H9 (cell line): Measurements from ENCODE around the gene MMAA. TPM values are rescaled to one million over a fixed set of nuclear protein-coding genes. Genes with fewer than 3 reads are reported as not detected.

Source experiments
- DNase-seq: peaks from one replicate; pipeline ENCODE4 v3.0.0-alpha.2; 2017
- H2AFZ ChIP-seq: one replicate; pipeline ENCODE4 v1.6.1; 2013; ENCODE audit warnings: mild to moderate bottlenecking, low read length, control low read depth, moderate library complexity
- H2AK5ac ChIP-seq: 2 replicates; pipeline ENCODE4 v1.6.1; 2013; ENCODE audit warnings: low read length, control low read depth, mixed read lengths; ENCODE audit not compliant: insufficient read length
- H2BK120ac ChIP-seq: one replicate; pipeline ENCODE4 v1.6.1; 2013; ENCODE audit warnings: low read depth, mild to moderate bottlenecking, low read length, control low read depth, inconsistent platforms; ENCODE audit not compliant: poor library complexity, severe bottlenecking
- H2BK12ac ChIP-seq: 2 replicates; pipeline ENCODE4 v1.6.1; 2013; ENCODE audit warnings: low read length, control low read depth, mixed read lengths, low read depth; ENCODE audit not compliant: insufficient read length
- H2BK15ac ChIP-seq: 2 replicates; pipeline ENCODE4 v1.6.1; 2013; ENCODE audit warnings: low read depth, low read length, control low read depth
- H2BK20ac ChIP-seq: one replicate; pipeline ENCODE4 v1.6.1; 2013; ENCODE audit warnings: low read depth, mild to moderate bottlenecking, low read length, control low read depth, inconsistent platforms; ENCODE audit not compliant: poor library complexity, severe bottlenecking
- H2BK5ac ChIP-seq: 2 replicates; pipeline ENCODE4 v1.6.1; 2013; ENCODE audit warnings: low read length, control low read depth, mixed read lengths; ENCODE audit not compliant: insufficient read length
- H3K14ac ChIP-seq: 2 replicates; pipeline ENCODE4 v1.6.1; 2013; ENCODE audit warnings: low read length, control low read depth; ENCODE audit not compliant: insufficient read depth
- H3K18ac ChIP-seq: 2 replicates; pipeline ENCODE4 v1.6.1; 2013; ENCODE audit warnings: low read depth, mild to moderate bottlenecking, mixed read lengths, low read length, control low read depth; ENCODE audit not compliant: insufficient read length
- H3K23ac ChIP-seq: 2 replicates; pipeline ENCODE4 v1.6.1; 2013; ENCODE audit warnings: low read length, control low read depth, mixed read lengths, low read depth; ENCODE audit not compliant: insufficient read length
- H3K23me2 ChIP-seq: 2 replicates; pipeline ENCODE4 v1.6.1; 2013; ENCODE audit warnings: low read depth, mild to moderate bottlenecking, mixed read lengths, low read length, control low read depth; ENCODE audit not compliant: insufficient read length, poor library complexity, severe bottlenecking
- H3K27ac ChIP-seq: 2 replicates; pipeline ENCODE4 v1.5.1; 2013; ENCODE audit warnings: low read length, control low read depth, mixed read lengths, low read depth; ENCODE audit not compliant: insufficient read length
- H3K27me3 ChIP-seq: 2 replicates; pipeline ENCODE4 v1.6.1; 2013; ENCODE audit warnings: low read length, control low read depth, inconsistent platforms; ENCODE audit not compliant: insufficient read depth
- H3K4ac ChIP-seq: 2 replicates; pipeline ENCODE4 v1.6.1; 2013; ENCODE audit warnings: low read depth, mild to moderate bottlenecking, control low read depth, inconsistent platforms, low read length, moderate library complexity
- H3K4me1 ChIP-seq: 2 replicates; pipeline ENCODE4 v1.6.1; 2013; ENCODE audit warnings: low read length, control low read depth, inconsistent platforms; ENCODE audit not compliant: insufficient read depth
- H3K4me2 ChIP-seq: 2 replicates; pipeline ENCODE4 v1.6.1; 2013; ENCODE audit warnings: low read length, control low read depth, mixed read lengths; ENCODE audit not compliant: insufficient read length, insufficient read depth
- H3K56ac ChIP-seq: 2 replicates; pipeline ENCODE4 v1.6.1; 2013; ENCODE audit warnings: low read depth, mild to moderate bottlenecking, mixed read lengths, low read length, control low read depth; ENCODE audit not compliant: insufficient read length
- H3K79me1 ChIP-seq: 2 replicates; pipeline ENCODE4 v1.6.1; 2013; ENCODE audit warnings: low read depth, mild to moderate bottlenecking, moderate library complexity, low read length, control low read depth, inconsistent platforms; ENCODE audit not compliant: insufficient read depth, poor library complexity, severe bottlenecking
- H3K79me2 ChIP-seq: 2 replicates; pipeline ENCODE4 v1.6.1; 2013; ENCODE audit warnings: low read length, control low read depth, inconsistent platforms; ENCODE audit not compliant: insufficient read depth
- H3K9ac ChIP-seq: 2 replicates; pipeline ENCODE4 v1.6.1; 2013; ENCODE audit warnings: low read length, control low read depth, mixed read lengths; ENCODE audit not compliant: insufficient read length; ENCODE audit errors: extremely low read depth
- H3K9me3 ChIP-seq: one replicate; pipeline ENCODE4 v1.6.1; 2013; ENCODE audit warnings: low read depth, low read length, inconsistent platforms; ENCODE audit not compliant: control insufficient read depth
- H3T11ph ChIP-seq: one replicate; pipeline ENCODE4 v1.6.1; 2013; ENCODE audit warnings: mild to moderate bottlenecking, low read length, control low read depth, inconsistent platforms
- H4K20me1 ChIP-seq: one replicate; pipeline ENCODE4 v1.6.1; 2013; ENCODE audit not compliant: control insufficient read depth, insufficient read length, insufficient read depth
- H4K5ac ChIP-seq: 2 replicates; pipeline ENCODE4 v1.6.1; 2013; ENCODE audit warnings: low read depth, mild to moderate bottlenecking, mixed read lengths, low read length, control low read depth; ENCODE audit not compliant: insufficient read length
- H4K8ac ChIP-seq: replicated peaks from 2 replicates; pipeline ENCODE4 v1.6.1; 2013; ENCODE audit warnings: low read length, control low read depth, mixed read lengths, low read depth; ENCODE audit not compliant: insufficient read length
- H4K91ac ChIP-seq: 2 replicates; pipeline ENCODE4 v1.6.1; 2013; ENCODE audit warnings: low read depth, mild to moderate bottlenecking, moderate library complexity, mixed read lengths, low read length, control low read depth; ENCODE audit not compliant: insufficient read length
- H3K27ac Mint-ChIP-seq, 3 experiments: 2 replicates in 2 of 3; 3 replicates in 1 of 3; pipeline ENCODE4 v1.8.0; 2020 to 2021; ENCODE audit warnings: mixed read lengths in 3 of 3, mild to moderate bottlenecking in 1 of 3, moderate library complexity in 1 of 3
- H3K27me3 Mint-ChIP-seq: 2 replicates; pipeline ENCODE4 v1.8.0; 2021; ENCODE audit warnings: low read depth, mild to moderate bottlenecking, moderate library complexity, mixed read lengths
- H3K36me3 Mint-ChIP-seq, 3 experiments: 2 replicates in 2 of 3; 3 replicates in 1 of 3; pipeline ENCODE4 v1.8.0; 2020 to 2021; ENCODE audit warnings: low read depth in 3 of 3, mixed read lengths in 3 of 3; ENCODE audit not compliant: insufficient read depth in 1 of 3
- H3K4me1 Mint-ChIP-seq, 2 experiments: 2 replicates each; pipeline ENCODE4 v1.8.0; 2020; ENCODE audit warnings: mixed read lengths in 2 of 2
- H3K4me3 Mint-ChIP-seq, 2 experiments: 2 replicates in 1 of 2; 3 replicates in 1 of 2; pipeline ENCODE4 v1.8.0; 2020 to 2021; ENCODE audit warnings: mild to moderate bottlenecking in 2 of 2, mixed read lengths in 2 of 2, moderate library complexity in 1 of 2
- H3K9me3 Mint-ChIP-seq, 2 experiments: 2 replicates in 1 of 2; 3 replicates in 1 of 2; pipeline ENCODE4 v1.8.0; 2020; ENCODE audit warnings: mild to moderate bottlenecking in 2 of 2, mixed read lengths in 2 of 2, moderate library complexity in 1 of 2
- WGBS: extraction: QIAGEN DNeasy Blood & Tissue Kit; methylation state at CpG from one replicate; pipeline ENCODE4 v1.1.7; 2013; ENCODE audit warnings: missing lambda C conversion rate, low lambda C conversion rate, mixed read lengths; ENCODE audit not compliant: insufficient read length; ENCODE audit errors: extremely low coverage; 5-methylcytosine and 5-hydroxymethylcytosine counted together
- total RNA-seq: library from RNA; stranded (reverse); gene quantifications from 2 replicates; pipeline ENCODE4 v1.2.1, GENCODE V29; 2021
- TF ChIP-seq, protein P1 (sequence below): fragments of 200-600 bp; sonication (generic); conservative IDR thresholded peaks from 3 replicates; pipeline ENCODE4 v1.8.0; 2021; ENCODE audit warnings: antibody characterized with exemption, mild to moderate bottlenecking

The MMAA gene
- total RNA-seq, 1 experiment from 2014 or later, result 3.0 TPM

DNA sequence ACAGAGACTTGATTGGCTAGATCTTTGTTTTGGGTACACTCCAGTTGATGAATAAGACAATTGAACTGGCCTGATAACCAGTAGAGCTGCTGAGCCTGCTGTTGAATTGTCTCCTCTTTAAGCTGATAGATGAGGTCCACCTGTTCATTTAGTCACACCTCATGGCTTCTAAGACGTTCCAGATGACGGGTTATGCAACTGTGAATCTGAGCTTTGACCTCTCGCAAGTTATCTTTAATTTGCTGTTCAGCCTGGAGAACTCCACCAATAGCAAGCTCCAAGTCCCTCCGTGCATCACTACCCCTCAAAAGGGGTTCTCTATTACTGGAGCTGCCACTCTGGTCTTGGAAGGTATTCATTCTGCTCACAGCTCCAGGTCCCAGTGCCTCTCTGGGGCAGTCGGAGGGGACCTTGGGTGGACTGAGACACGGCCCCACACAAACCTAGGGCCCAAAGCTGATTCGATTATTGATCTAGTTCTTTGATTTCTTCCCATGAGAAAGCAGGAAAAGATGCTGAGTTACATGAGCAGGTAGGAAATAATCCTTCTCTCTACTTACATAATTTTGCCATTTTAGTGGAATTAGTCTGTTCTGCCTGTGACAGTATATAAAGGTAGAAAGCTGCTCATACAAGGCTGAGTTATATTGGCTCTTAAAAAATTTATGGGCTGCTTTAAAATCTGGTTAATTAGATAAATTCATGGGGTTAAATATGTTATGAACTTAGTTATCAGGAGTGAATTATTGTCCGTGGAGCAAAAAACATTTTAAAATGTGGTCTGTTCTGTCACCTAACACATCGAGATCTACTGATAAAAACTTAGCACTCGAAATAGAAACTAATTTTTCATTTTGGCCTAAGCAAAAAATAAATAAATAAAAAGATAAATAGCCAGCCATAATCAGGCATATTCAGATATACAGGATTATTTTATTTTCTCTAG lies 6.8 kb downstream of the MMAA start:
- H3K4me3 Mint-ChIP-seq, result no peak overlapping the region
- no peak overlapping the region for H2BK20ac ChIP-seq
- H3K23ac ChIP-seq, result no peak overlapping the region
- H3K4ac ChIP-seq, result no peak overlapping the region
- H2AFZ ChIP-seq, result no peak overlapping the region
- no peaks in the 10 kb centered on the region for H3K9me3 ChIP-seq
- no peak overlapping the region for H4K5ac ChIP-seq
- no peak overlapping the region for H4K8ac ChIP-seq
- H3K14ac ChIP-seq, result no peak overlapping the region
- H3K36me3 Mint-ChIP-seq, result peaks cover 16 to 22% (median 17%) of the 10 kb centered on the region in 3 experiments
- H3K9ac ChIP-seq, result no peak overlapping the region
- no peak overlapping the region for H2BK5ac ChIP-seq
- no peak overlapping the region for H4K91ac ChIP-seq
- no peak overlapping the region for H2BK15ac ChIP-seq
- no peaks in the 10 kb centered on the region for H3K79me1 ChIP-seq
- H3K27me3 Mint-ChIP-seq, result no peaks in the 10 kb centered on the region; the same call in 1 of the 2 replicates
- no peak overlapping the region for H2BK120ac ChIP-seq
- DNase-seq, result no peak
- H3K79me2 ChIP-seq, result no peaks in the 10 kb centered on the region
- H3K27ac Mint-ChIP-seq, result 0 out of 7 replicates have a peak overlapping the region, but pooled peaks of 1 of the 3 experiments have one; percentile 31
- no peak overlapping the region for H2AK5ac ChIP-seq
- peaks cover 14 to 23% of the 10 kb centered on the region in 2 experiments for H3K4me1 Mint-ChIP-seq
- no peaks in the 10 kb centered on the region for H3K27me3 ChIP-seq
- no peak overlapping the region for H3T11ph ChIP-seq
- no peaks in the 10 kb centered on the region for H3K23me2 ChIP-seq
- no CpG with 5 or more reads among the region's 10 CpGs for WGBS
- H3K56ac ChIP-seq, result no peak overlapping the region
- H3K27ac ChIP-seq, result no peak overlapping the region
- no peaks in the 10 kb centered on the region for H3K4me1 ChIP-seq
- TF ChIP-seq, protein P1, sequence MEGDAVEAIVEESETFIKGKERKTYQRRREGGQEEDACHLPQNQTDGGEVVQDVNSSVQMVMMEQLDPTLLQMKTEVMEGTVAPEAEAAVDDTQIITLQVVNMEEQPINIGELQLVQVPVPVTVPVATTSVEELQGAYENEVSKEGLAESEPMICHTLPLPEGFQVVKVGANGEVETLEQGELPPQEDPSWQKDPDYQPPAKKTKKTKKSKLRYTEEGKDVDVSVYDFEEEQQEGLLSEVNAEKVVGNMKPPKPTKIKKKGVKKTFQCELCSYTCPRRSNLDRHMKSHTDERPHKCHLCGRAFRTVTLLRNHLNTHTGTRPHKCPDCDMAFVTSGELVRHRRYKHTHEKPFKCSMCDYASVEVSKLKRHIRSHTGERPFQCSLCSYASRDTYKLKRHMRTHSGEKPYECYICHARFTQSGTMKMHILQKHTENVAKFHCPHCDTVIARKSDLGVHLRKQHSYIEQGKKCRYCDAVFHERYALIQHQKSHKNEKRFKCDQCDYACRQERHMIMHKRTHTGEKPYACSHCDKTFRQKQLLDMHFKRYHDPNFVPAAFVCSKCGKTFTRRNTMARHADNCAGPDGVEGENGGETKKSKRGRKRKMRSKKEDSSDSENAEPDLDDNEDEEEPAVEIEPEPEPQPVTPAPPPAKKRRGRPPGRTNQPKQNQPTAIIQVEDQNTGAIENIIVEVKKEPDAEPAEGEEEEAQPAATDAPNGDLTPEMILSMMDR, result no peak
- H2BK12ac ChIP-seq, result no peak overlapping the region
- H3K18ac ChIP-seq, result no peak overlapping the region
- H3K9me3 Mint-ChIP-seq, result peaks cover 10 to 12% of the 10 kb centered on the region in 2 experiments
- H4K20me1 ChIP-seq, result no peaks in the 10 kb centered on the region
- H3K4me2 ChIP-seq, result no peak overlapping the region
